ENCODE measurements around the gene MTMR1.

Gene MTMR1

GRCh38 chrX:150697641-150698040 is 4.4 kb downstream of the MTMR1 start:
- no peak for DNase-seq

- DNase-seq = no peak
These were observed 5.8 kb downstream of the MTMR1 start for GRCh38 chrX:150698981-150699380.

GRCh38 chrX:150700107-150700506 is 6.9 kb downstream of the MTMR1 start:
- no peak for DNase-seq

GRCh38 chrX:150701377-150701776 is 8.2 kb downstream of the MTMR1 start:
- DNase-seq = no peak

GRCh38 chrX:150702966-150703694 is 9.9 kb downstream of the MTMR1 start:
- DNase-seq = no peak

GRCh38 chrX:150703695-150703974 is 10.4 kb downstream of the MTMR1 start:
- no peak for DNase-seq

GRCh38 chrX:150704030-150704613 is 10.9 kb downstream of the MTMR1 start:
- no peak for DNase-seq

GRCh38 chrX:150712619-150713018 is 19.4 kb downstream of the MTMR1 start:
- no peak for DNase-seq

GRCh38 chrX:150715184-150715583 is 22.0 kb downstream of the MTMR1 start:
- no peak for DNase-seq

GRCh38 chrX:150719621-150720020 is 26.4 kb downstream of the MTMR1 start:
- no peak for DNase-seq

GRCh38 chrX:150729956-150730355 is 36.8 kb downstream of the MTMR1 start:
- DNase-seq = no peak

GRCh38 chrX:150730719-150731118 is 37.5 kb downstream of the MTMR1 start:
- DNase-seq = no peak

- peak; percentile 5 to 18 for DNase-seq
These were observed 38.6 kb downstream of the MTMR1 start for GRCh38 chrX:150731795-150732194.

- no peak for DNase-seq
These were observed 43.3 kb downstream of the MTMR1 start for GRCh38 chrX:150736475-150736874.

- DNase-seq = no peak
These were observed 58.9 kb downstream of the MTMR1 start for GRCh38 chrX:150752124-150752523.

- no peak for DNase-seq
These were observed 60.2 kb downstream of the MTMR1 start for GRCh38 chrX:150753357-150753756.

GRCh38 chrX:150753968-150754367 is 60.8 kb downstream of the MTMR1 start:
- no peak for DNase-seq

- DNase-seq = no peak
These were observed 64.2 kb downstream of the MTMR1 start for GRCh38 chrX:150757371-150757770.

- DNase-seq = no peak
These were observed 66.6 kb downstream of the MTMR1 start for GRCh38 chrX:150759568-150760416.

GRCh38 chrX:150761176-150761818 is 68.1 kb downstream of the MTMR1 start:
- no peak for DNase-seq

GRCh38 chrX:150761819-150762216 is 68.6 kb downstream of the MTMR1 start:
- no peak for DNase-seq

GRCh38 chrX:150762258-150763165 is 69.3 kb downstream of the MTMR1 start:
- no peak for DNase-seq
